ENCODE data around the gene TGFB1.

DNA sequence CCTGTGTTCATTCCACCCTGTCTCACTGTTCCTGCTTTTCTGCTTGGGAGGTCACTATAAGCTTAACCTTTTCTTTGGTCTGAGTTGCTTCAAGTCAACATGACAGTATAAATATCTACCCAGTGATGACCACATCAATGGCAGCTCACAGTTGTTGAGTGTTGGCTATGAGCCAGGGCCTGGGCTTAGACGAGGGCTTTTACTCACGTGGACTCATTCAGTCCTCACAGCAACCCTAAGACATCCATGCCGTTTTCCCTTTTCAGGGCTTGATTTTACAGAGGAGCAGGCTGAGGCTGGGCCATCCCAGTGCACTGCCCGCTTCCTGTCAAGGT is 54.0 kb downstream of the TGFB1 start:
- TF ChIP-seq, protein P1, sequence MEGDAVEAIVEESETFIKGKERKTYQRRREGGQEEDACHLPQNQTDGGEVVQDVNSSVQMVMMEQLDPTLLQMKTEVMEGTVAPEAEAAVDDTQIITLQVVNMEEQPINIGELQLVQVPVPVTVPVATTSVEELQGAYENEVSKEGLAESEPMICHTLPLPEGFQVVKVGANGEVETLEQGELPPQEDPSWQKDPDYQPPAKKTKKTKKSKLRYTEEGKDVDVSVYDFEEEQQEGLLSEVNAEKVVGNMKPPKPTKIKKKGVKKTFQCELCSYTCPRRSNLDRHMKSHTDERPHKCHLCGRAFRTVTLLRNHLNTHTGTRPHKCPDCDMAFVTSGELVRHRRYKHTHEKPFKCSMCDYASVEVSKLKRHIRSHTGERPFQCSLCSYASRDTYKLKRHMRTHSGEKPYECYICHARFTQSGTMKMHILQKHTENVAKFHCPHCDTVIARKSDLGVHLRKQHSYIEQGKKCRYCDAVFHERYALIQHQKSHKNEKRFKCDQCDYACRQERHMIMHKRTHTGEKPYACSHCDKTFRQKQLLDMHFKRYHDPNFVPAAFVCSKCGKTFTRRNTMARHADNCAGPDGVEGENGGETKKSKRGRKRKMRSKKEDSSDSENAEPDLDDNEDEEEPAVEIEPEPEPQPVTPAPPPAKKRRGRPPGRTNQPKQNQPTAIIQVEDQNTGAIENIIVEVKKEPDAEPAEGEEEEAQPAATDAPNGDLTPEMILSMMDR (IDR thresholded peaks at IDR 0.05; ENCODE audit: low read depth, low read length, poor library complexity, severe bottlenecking) = no peak
- no peak for TF ChIP-seq EZH2phosphoT487 (IDR thresholded peaks at IDR 0.05; ENCODE audit: borderline replicate concordance, low read length)

All from DOHH2 (cell line).